GM15510 (cell line): ENCODE data around the gene BIK.

Experiments
- POLR2A ChIP-seq: IDR thresholded peaks from 3 replicates; pipeline ENCODE4 v1.6.1; 2011; ENCODE audit warnings: borderline replicate concordance; ENCODE audit not compliant: insufficient read length; ENCODE audit errors: extremely low read depth

The BIK gene

DNA sequence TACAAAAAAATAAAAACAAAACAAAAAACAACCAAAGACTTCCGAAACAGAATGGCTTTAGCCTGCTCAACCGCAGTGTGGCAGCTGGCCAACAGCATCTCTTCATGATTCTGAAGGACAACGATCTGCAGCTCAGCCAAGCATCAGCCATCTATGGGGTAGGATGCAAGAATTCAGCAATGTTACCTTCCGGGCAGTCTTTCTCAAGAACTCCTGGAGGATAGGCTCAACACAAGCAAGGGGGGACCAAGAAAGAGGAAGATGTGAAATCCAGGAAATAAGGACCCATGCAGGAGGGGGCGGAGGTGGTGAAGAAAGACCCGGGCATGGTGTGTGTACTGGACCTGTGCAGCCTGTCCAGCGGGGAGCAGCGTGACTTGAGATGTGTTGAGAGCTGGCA lies 37.3 kb downstream of the BIK start:
- TF ChIP-seq POLR2A: no peak

GRCh38 chr22:43148581-43148980 lies 38.0 kb downstream of the BIK start:
- no peak for TF ChIP-seq POLR2A

GRCh38 chr22:43150731-43151206 lies 40.2 kb downstream of the BIK start:
- no peak for TF ChIP-seq POLR2A

GRCh38 chr22:43151251-43152002 lies 40.9 kb downstream of the BIK start, which contains the start of gene TSPO:
TSS of gene TSPO (plus strand) at chr22:43151559. CDS start at chr22:43159239, 7,680 bp downstream.
- TF ChIP-seq POLR2A: peak; percentile 33

DNA sequence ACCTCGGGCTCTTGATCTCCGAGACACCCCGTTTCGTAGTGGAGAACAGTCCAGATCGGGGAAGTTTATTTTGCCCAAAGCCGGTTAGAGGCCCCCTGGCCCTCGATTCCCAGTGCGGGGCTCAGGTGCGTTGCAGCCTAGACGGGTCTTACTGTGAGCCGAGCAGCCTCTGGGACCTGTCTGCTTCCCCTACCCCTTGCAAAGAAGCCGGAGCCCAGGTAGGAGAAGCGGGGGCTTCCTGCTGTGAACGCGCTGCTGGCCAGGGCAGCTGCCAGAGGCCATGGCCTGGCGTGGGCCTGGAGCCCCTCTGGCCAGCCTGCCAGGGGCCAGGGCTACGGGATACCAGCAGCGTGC lies 41.4 kb downstream of the BIK start:
- no peak for TF ChIP-seq POLR2A

DNA sequence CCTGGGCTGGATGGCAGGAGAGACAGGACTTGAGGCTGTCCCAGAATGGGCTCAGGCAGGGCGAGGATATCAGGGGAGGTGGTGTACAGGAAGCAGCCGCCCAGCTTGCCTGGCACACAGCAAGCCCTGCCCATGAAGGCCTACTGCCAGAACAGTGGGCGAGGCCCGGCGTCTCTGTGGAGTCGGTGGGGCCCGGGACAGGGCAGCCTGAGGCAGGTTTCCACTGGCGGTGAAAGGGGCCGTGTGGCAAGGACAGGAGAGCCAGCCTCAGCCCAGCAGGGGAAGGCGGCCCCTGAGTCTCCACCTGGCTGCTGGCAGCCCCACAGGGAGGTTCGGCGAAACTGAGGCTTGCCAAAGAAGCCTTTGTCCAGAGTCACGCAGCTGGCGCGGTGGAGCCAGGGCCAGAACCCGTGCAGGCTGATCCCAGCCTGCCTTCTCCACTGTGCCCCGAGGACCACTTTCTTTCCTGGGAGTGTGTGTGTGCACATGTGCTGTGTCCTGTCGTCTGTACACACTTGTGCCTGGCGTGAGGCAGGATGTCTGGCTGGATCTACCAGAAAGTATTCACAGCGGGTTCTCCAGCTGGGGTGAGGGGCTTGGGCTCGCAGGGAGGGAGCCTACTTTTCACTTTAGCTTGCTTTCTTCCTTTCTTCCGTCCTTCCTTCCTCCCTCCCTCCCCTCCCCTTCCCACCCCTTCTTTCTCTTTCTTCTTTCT lies 42.0 kb downstream of the BIK start:
- no peak for TF ChIP-seq POLR2A

DNA sequence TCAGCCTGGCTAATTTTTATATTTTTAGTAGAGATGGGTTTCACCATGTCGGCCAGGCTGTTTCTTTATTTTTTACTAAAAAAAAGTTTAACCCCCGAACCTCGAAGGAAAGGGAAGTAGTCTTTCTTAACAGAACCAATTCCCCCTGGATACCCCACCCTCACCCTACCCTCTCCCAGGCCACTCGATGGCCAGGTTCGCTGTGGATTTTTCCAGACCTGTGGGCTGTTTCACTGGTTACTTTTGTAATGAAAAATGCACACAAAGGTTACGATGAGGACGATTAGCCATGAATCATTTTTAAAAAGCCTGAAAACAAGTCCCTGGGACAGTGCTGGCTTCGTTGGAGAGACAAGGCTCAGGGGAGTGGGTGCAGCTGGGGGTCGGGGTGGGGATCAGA lies 43.3 kb downstream of the BIK start:
- no peak for TF ChIP-seq POLR2A

GRCh38 chr22:43154887-43155536 lies 44.5 kb downstream of the BIK start:
- no peak for TF ChIP-seq POLR2A

GRCh38 chr22:43155789-43156188 lies 45.2 kb downstream of the BIK start:
- no peak for TF ChIP-seq POLR2A

DNA sequence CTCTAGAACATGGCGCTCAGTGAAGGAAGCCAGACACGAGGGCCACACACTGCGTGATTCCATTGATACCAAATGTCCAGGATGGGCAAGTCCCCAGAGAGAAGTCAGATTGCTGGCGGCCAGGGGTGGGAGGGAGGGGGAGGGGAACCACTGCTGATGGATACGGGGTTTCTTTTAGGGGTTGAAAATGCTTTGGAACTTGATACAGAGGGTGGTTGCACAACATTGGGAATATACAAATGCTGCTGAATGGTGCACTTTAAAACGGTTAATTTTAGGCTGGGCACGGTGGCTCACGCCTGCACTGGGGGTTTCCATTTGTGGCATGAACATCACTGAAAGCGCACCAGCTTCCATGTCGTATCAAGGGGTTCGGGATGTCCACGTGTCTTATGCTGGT lies 45.9 kb downstream of the BIK start:
- TF ChIP-seq POLR2A: no peak

GRCh38 chr22:43157874-43158546 lies 47.5 kb downstream of the BIK start:
- TF ChIP-seq POLR2A: no peak

DNA sequence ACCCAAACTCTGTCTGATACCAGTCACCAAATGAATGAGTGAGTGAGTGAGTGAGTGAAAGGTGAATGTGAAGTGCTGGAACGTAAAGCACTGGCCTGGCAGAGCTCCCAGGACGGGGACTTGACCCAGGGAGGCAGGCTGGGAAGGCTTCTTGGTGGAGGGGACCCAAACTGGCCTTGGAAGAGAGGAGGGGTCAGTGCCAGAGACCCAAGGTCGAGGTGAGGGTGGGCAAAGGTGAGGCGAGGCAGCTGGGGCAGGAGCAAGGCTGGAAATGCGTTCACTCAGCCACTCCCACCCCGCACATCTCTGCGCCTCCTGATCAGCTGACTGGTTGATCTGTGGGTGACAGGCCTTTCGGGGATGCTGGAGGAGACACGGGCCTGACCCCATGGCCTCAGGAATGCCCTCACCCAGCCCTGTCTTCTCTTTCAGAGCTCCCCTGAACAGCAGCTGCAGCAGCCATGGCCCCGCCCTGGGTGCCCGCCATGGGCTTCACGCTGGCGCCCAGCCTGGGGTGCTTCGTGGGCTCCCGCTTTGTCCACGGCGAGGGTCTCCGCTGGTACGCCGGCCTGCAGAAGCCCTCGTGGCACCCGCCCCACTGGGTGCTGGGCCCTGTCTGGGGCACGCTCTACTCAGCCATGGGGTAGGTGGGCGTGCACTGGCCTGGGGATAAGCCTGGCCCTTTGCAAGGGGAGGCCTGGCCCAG lies 48.4 kb downstream of the BIK start:
- TF ChIP-seq POLR2A: no peak

DNA sequence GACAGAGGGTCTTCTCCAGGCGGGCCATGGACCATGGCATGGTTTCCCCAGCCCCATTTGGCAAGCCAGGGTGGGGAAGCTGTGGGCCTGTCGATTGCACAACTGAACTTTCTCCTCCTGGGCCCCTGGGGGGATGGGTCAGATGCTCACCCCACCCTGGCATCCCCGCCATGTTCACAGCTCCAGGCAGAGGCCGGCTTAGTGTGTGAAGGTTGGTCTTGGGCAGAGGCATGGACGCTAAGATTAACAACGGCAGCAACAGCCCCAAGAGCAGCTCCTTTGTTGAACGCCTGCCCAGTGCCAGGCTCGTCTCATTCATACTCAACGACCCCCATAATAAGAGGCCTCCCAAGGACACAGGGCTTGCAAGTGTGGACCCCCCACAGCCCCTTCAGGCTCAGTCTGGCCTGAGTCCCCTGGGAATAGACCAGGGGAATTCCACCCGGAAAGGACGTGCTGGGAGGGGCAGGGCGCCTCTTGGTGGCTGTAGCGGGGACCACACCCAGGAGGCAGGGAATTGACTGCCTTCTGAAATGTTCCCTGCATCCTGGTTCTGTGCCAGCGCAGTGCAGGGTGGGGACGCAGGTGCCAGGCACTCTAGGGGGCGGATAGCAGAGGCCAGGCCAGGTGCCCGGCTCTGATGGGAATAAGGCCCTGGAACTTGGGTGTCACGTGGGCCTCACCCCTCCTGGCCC lies 49.1 kb downstream of the BIK start:
- no peak for TF ChIP-seq POLR2A
